HEK293T (cell line): ENCODE data around the gene GATAD2A.

Source experiments
- FOXA1 ChIP-seq: fragments of 450-650 bp; IDR thresholded peaks from 2 replicates; pipeline ENCODE4 v1.6.1; 2016; ENCODE audit warnings: mild to moderate bottlenecking
- FOXM1 ChIP-seq: fragments of 450-650 bp; IDR thresholded peaks from 2 replicates; pipeline ENCODE4 v1.6.1; 2017; ENCODE audit warnings: mild to moderate bottlenecking, borderline replicate concordance
- L3MBTL2 ChIP-seq: fragments of 450-650 bp; conservative IDR thresholded peaks from 2 replicates; pipeline ENCODE4 v1.6.1; 2016; ENCODE audit warnings: mild to moderate bottlenecking
- NFRKB ChIP-seq: fragments of 450-650 bp; IDR thresholded peaks from 2 replicates; pipeline ENCODE4 v1.6.1; 2016; ENCODE audit warnings: mild to moderate bottlenecking, moderate library complexity

DNA sequence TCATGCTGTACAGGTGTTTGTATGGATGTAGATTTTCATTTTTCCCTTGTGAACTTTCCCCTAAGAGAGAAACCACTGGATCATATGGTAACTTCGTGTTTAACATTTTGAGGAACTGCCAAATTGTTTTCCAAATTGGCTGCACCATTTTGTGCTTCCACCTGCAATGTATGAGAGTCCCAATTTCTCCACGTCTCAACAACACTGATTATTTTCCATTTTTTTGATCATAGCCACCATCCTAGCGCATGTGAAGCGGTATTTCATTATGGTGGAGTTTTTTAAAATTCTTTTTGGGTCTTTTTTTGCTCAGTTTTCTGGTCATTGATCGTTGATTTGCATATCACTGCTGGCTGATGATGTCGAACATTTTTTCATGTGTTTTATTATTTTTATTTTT is 115.5 kb downstream of the GATAD2A start:
- no peak for TF ChIP-seq FOXM1
- TF ChIP-seq L3MBTL2, result no peak
- no peak for TF ChIP-seq FOXA1
- TF ChIP-seq NFRKB, result no peak
